HCT116 (cell line): Measurements from ENCODE around the gene FERMT3. TPM values are rescaled to one million over a fixed set of nuclear protein-coding genes. Genes with fewer than 3 reads are reported as not detected.

Experiments used
- ATAC-seq: fragments of 200-7000 bp; cut with Tn5 transposase; 2 replicates; pipeline ENCODE4 v1.9.1; 2020; ENCODE audit warnings: mild to moderate bottlenecking, moderate library complexity
- BruUV-seq: library from RNA; stranded (reverse); fragments of 400-500 nt; replicated peaks from 2 replicates; lab custom pipeline; 2021; lab: Mats Ljungman, UMichigan
- CTCF ChIA-PET: fragments of 300-600 bp; sonication (Branson Sonifier 250); formaldehyde crosslinking; loops from one replicate; lab custom pipeline; 2021; ENCODE audit warnings: antibody characterized with exemption; lab: Charles Lee
- POLR2A ChIA-PET: fragments of 300-600, 350-600 bp; sonication (Branson Sonifier 250); formaldehyde crosslinking; loops from one replicate; lab custom pipeline; 2021; ENCODE audit warnings: antibody characterized with exemption; lab: Charles Lee
- RAD21 ChIA-PET, 2 experiments: fragments of 300-600 bp; sonication (Branson Sonifier 250); formaldehyde crosslinking; loops; one replicate each; lab custom pipeline; 2023; ENCODE audit warnings: low total read pairs in 2 of 2; ENCODE audit not compliant: uncharacterized antibody in 2 of 2, unreplicated experiment in 2 of 2, low non-redundant PET in 1 of 2; lab: Charles Lee
- DNase-seq: peaks from one replicate; pipeline ENCODE4 v3.0.0-alpha.2; 2010; ENCODE audit warnings: low read depth, low spot score
- H2AFZ ChIP-seq: fragments of 200-600 bp; shearing (Covaris generic), sonication (generic); 2 replicates; pipeline ENCODE4 v1.6.1; 2017; ENCODE audit warnings: low read depth, mixed run types, mixed read lengths, antibody characterized with exemption, low read length; ENCODE audit not compliant: poor library complexity, severe bottlenecking
- H3K27ac ChIP-seq: 2 replicates; pipeline ENCODE4 v1.5.1; 2012; ENCODE audit warnings: low read depth, low read length
- H3K27me3 ChIP-seq: fragments of 200-600 bp; sonication (generic); 2 replicates; pipeline ENCODE4 v1.6.1; 2016; ENCODE audit warnings: mixed run types, low read length, mixed read lengths; ENCODE audit not compliant: insufficient read depth
- H3K36me3 ChIP-seq, 2 experiments: fragments of 200-500 bp in 1 of 2; fragments of 200-600 bp in 1 of 2; sonication (Bioruptor generic) in 1 of 2; sonication (generic) in 1 of 2; 2 replicates each; pipeline versions ENCODE4 v1.5.1 to v1.6.1; 2014 to 2016; ENCODE audit warnings: low read length in 2 of 2, inconsistent platforms in 1 of 2, mixed read lengths in 1 of 2, mixed run types in 1 of 2; ENCODE audit not compliant: insufficient read depth in 2 of 2, control insufficient read depth in 1 of 2
- H3K4me1 ChIP-seq, 2 experiments: fragments of 200-600 bp in 1 of 2; sonication (generic) in 1 of 2; 2 replicates each; pipeline versions ENCODE4 v1.5.1 to v1.6.1; 2012 to 2017; ENCODE audit warnings: low read length in 2 of 2, inconsistent platforms in 1 of 2, mild to moderate bottlenecking in 1 of 2, mixed read lengths in 1 of 2, mixed run types in 1 of 2, moderate library complexity in 1 of 2; ENCODE audit not compliant: insufficient read depth in 2 of 2, control insufficient read depth in 1 of 2
- H3K4me2 ChIP-seq: fragments of 200-600 bp; sonication (generic); 2 replicates; pipeline ENCODE4 v1.6.1; 2017; ENCODE audit warnings: mixed run types, low read length, mixed read lengths
- H3K4me3 ChIP-seq, 2 experiments: fragments of 200-600 bp in 1 of 2; sonication (generic) in 1 of 2; replicated peaks in 1 of 2; 2 replicates each; pipeline ENCODE4 v1.5.1; 2011 to 2016; ENCODE audit warnings: low read length in 2 of 2, control low read depth in 1 of 2, low read depth in 1 of 2, mild to moderate bottlenecking in 1 of 2, mixed read lengths in 1 of 2, mixed run types in 1 of 2
- H3K79me2 ChIP-seq: fragments of 200-600 bp; sonication (generic); 2 replicates; pipeline ENCODE4 v1.6.1; 2017; ENCODE audit warnings: mild to moderate bottlenecking, mixed run types, low read length, moderate library complexity, mixed read lengths; ENCODE audit not compliant: insufficient read depth
- H3K9ac ChIP-seq: fragments of 200-600 bp; sonication (generic); 2 replicates; pipeline ENCODE4 v1.6.1; 2016; ENCODE audit warnings: low read length, mixed read lengths
- H3K9me2 ChIP-seq: fragments of 200-600 bp; sonication (generic), shearing (Covaris generic); 2 replicates; pipeline ENCODE4 v1.6.1; 2017; ENCODE audit warnings: mixed run types, mild to moderate bottlenecking, moderate library complexity; ENCODE audit not compliant: insufficient read depth
- H3K9me3 ChIP-seq, 2 experiments: fragments of 200-500 bp in 1 of 2; fragments of 200-600 bp in 1 of 2; sonication (Bioruptor generic) in 1 of 2; sonication (generic) in 1 of 2; 2 replicates each; pipeline ENCODE4 v1.6.1; 2014 to 2017; ENCODE audit warnings: low read length in 2 of 2, mixed read lengths in 2 of 2, inconsistent platforms in 1 of 2, low read depth in 1 of 2, mild to moderate bottlenecking in 1 of 2, mixed run types in 1 of 2, moderate library complexity in 1 of 2; ENCODE audit not compliant: control insufficient read depth in 1 of 2, insufficient read depth in 1 of 2
- H4K20me1 ChIP-seq: fragments of 200-600 bp; sonication (generic), shearing (Covaris generic); 2 replicates; pipeline ENCODE4 v1.6.1; 2017; ENCODE audit warnings: mixed run types, mild to moderate bottlenecking, moderate library complexity; ENCODE audit not compliant: insufficient read depth
- CBX3 ChIP-seq: IDR thresholded peaks from 2 replicates; pipeline ENCODE4 v1.6.1; 2012; ENCODE audit warnings: low read depth
- EGR1 ChIP-seq: IDR thresholded peaks from 2 replicates; pipeline ENCODE4 v1.6.1; 2012; ENCODE audit warnings: low read depth
- ELF1 ChIP-seq: IDR thresholded peaks from 2 replicates; pipeline ENCODE4 v1.6.1; 2012; ENCODE audit warnings: low read depth, borderline replicate concordance
- EZH2phosphoT487 ChIP-seq: fragments of 200-600 bp; IDR thresholded peaks from 2 replicates; pipeline ENCODE4 v1.6.1; 2018; ENCODE audit warnings: antibody characterized with exemption, borderline replicate concordance
- FOSL1 ChIP-seq: IDR thresholded peaks from 2 replicates; pipeline ENCODE4 v1.6.1; 2012; ENCODE audit warnings: low read depth
- JUND ChIP-seq: IDR thresholded peaks from 2 replicates; pipeline ENCODE4 v1.6.1; 2012
- POLR2AphosphoS5 ChIP-seq: IDR thresholded peaks from 2 replicates; pipeline ENCODE4 v1.6.1; 2011; ENCODE audit warnings: mild to moderate bottlenecking, low read depth, low read length, moderate library complexity
- SIN3A ChIP-seq: IDR thresholded peaks from 2 replicates; pipeline ENCODE4 v1.6.1; 2012; ENCODE audit warnings: low read depth
- SP1 ChIP-seq: IDR thresholded peaks from 2 replicates; pipeline ENCODE4 v1.6.1; 2012; ENCODE audit warnings: low read depth
- YY1 ChIP-seq: IDR thresholded peaks from 2 replicates; pipeline ENCODE4 v1.6.1; 2011; ENCODE audit warnings: low read length, low read depth, moderate library complexity, mild to moderate bottlenecking; ENCODE audit not compliant: insufficient replicate concordance; ENCODE audit errors: extremely low read depth
- ZBTB33 ChIP-seq: IDR thresholded peaks from 2 replicates; pipeline ENCODE4 v1.6.1; 2011; ENCODE audit warnings: mild to moderate bottlenecking, low read length, moderate library complexity; ENCODE audit not compliant: insufficient replicate concordance; ENCODE audit errors: extremely low read depth
- ZFX ChIP-seq: fragments of 450-650 bp; IDR thresholded peaks from 2 replicates; pipeline ENCODE4 v1.6.1; 2017
- ZNF274 ChIP-seq: fragments of 200-500 bp; sonication (Bioruptor generic); IDR thresholded peaks from 2 replicates; pipeline ENCODE4 v1.6.1; 2014; ENCODE audit warnings: mild to moderate bottlenecking, low read depth, low read length, inconsistent platforms
- intact Hi-C: fragments of 100-400 bp; cut with micrococcal nuclease; formaldehyde crosslinking; loops from 2 replicates; pipeline ENCODE4 v1.10.0; 2022
- total RNA-seq: library from RNA; stranded (reverse); gene quantifications from one replicate; pipeline ENCODE4 v1.2.1, GENCODE V29; 2021; ENCODE audit not compliant: unreplicated experiment
- TF ChIP-seq, protein P1 (sequence below): IDR thresholded peaks from 2 replicates; pipeline ENCODE4 v1.6.1; 2012
- TF ChIP-seq, protein P2 (sequence below), 3 experiments: fragments of 200-600 bp in 1 of 3; sonication (generic) in 1 of 3; IDR thresholded peaks in 2 of 3; conservative IDR thresholded peaks in 1 of 3; 2 replicates each; pipeline ENCODE4 v1.5.1; 2012 to 2017; ENCODE audit warnings: low read depth in 2 of 3, low read length in 2 of 3, antibody characterized with exemption in 1 of 3, borderline replicate concordance in 1 of 3, control low read depth in 1 of 3, mild to moderate bottlenecking in 1 of 3, mixed read lengths in 1 of 3, mixed run types in 1 of 3, moderate library complexity in 1 of 3; ENCODE audit not compliant: insufficient read depth in 1 of 3

FERMT3 gene
- total RNA-seq, 1 experiment from 2014 or later = 4.3 TPM

DNA sequence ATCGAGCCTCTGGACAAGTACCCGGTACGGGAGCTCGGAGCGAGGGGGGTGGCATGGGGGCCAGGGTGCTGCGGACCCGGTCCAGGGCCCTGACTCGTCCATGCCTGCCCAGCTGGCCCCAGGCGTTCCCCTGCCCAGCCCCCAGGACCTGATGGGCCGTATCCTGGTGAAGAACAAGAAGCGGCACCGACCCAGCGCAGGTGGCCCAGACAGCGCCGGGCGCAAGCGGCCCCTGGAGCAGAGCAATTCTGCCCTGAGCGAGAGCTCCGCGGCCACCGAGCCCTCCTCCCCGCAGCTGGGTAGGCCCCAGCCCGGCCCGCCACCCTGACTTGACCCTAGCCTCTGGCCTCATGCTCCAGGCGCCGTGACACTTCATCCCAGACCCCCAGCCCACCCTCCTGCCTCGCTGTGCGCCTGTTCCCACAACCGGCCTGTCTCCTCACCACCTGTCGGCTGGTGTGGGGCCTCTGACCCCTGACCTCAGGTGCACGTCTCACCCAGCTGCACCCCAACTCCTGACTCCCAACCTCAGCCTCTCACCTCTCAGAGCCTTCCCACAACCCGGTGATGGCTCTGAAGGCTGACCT, 52.5 kb downstream of the FERMT3 start:
- DNase-seq (no peak), ATAC-seq (no peak)
- RAD21 ChIA-PET = no interaction called here
- CTCF ChIA-PET = no interaction called here
- Histone ChIP-seq H3K4me2 (no peak overlapping the region), H3K9ac (no peak overlapping the region), H3K27ac (no peak overlapping the region), H4K20me1 (no peaks in the 10 kb centered on the region), H2AFZ (no peak overlapping the region), H3K27me3 (no peaks in the 10 kb centered on the region), H3K36me3 (peaks cover 30 to 67% of the 10 kb centered on the region in 2 experiments; a peak in 3 of 4 replicates), H3K4me1 (peaks cover 4 to 11% of the 10 kb centered on the region in 2 experiments; a peak in 3 of 4 replicates), H3K9me3 (no peaks in the 10 kb centered on the region), H3K79me2 (peaks cover 14% of the 10 kb centered on the region; the same call in 1 of the 2 replicates), H3K9me2 (no peaks in the 10 kb centered on the region), H3K4me3 (no peak overlapping the region)
- POLR2A ChIA-PET = no interaction called here
- intact Hi-C loops = no loop called here
- no peak for TF ChIP-seq ELF1
- no peak for TF ChIP-seq ZFX
- no peak for TF ChIP-seq EGR1
- no peak for TF ChIP-seq SIN3A
- TF ChIP-seq, protein P1, sequence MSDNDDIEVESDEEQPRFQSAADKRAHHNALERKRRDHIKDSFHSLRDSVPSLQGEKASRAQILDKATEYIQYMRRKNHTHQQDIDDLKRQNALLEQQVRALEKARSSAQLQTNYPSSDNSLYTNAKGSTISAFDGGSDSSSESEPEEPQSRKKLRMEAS = no peak
- no peak for TF ChIP-seq YY1
- no peak for TF ChIP-seq JUND
- no peak for TF ChIP-seq SP1
- TF ChIP-seq FOSL1 = no peak
- no peak for TF ChIP-seq POLR2AphosphoS5
- no peak for TF ChIP-seq ZBTB33
- no peak for TF ChIP-seq CBX3
- no peak for TF ChIP-seq ZNF274
- TF ChIP-seq EZH2phosphoT487 = no peak
- TF ChIP-seq, protein P2, sequence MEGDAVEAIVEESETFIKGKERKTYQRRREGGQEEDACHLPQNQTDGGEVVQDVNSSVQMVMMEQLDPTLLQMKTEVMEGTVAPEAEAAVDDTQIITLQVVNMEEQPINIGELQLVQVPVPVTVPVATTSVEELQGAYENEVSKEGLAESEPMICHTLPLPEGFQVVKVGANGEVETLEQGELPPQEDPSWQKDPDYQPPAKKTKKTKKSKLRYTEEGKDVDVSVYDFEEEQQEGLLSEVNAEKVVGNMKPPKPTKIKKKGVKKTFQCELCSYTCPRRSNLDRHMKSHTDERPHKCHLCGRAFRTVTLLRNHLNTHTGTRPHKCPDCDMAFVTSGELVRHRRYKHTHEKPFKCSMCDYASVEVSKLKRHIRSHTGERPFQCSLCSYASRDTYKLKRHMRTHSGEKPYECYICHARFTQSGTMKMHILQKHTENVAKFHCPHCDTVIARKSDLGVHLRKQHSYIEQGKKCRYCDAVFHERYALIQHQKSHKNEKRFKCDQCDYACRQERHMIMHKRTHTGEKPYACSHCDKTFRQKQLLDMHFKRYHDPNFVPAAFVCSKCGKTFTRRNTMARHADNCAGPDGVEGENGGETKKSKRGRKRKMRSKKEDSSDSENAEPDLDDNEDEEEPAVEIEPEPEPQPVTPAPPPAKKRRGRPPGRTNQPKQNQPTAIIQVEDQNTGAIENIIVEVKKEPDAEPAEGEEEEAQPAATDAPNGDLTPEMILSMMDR (IDR thresholded peaks at IDR 0.05 in 2 of 3, conservative IDR thresholded peaks at IDR 0.05 in 1 of 3; ENCODE audit: borderline replicate concordance in 1 of 3, insufficient read depth in 1 of 3, low read depth in 2 of 3, low read length in 2 of 3) = no peak
- BruUV-seq = no TSS peak
